ENCODE results near the gene KLHL3. TPM values are rescaled to one million over a fixed set of nuclear protein-coding genes. Genes with fewer than 3 reads are reported as not detected.

Gene KLHL3
- total and polyA plus RNA-seq, 9 of the 15 experiments (the other 6 are each of a cell fraction or from before 2014, with no cell fraction given): under 0.01 to 1.5 (median 0.22) TPM

DNA sequence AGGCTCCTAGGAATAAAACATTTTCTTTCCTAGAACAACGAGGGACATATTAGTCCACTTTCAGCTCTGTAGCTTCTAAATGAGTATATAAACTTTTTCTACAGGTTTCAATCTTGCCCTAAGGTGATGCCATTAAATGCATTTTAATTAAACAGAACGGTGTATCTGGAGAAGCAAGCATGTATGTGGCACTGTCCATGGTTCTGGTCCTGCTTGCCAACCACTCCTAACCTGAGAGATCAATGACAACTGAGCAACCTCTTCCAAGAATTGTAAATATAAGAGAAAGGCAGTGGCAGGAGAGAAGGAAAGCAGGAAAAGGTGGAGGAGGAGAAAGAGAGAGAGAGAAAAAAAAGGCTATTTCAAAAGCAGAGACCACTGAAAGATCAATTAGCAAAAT lies 141.2 kb downstream of the KLHL3 start:
- no TSS peak for BruUV-seq (replicated peaks)
- H3K9ac ChIP-seq (ENCODE audit: insufficient read depth in 1 of 2, low read depth in 2 of 2, low read length in 2 of 2): no peak overlapping the region
- in situ Hi-C loops (cut with MboI): no loop called here

More for the DNA sequence above, 141.2 kb downstream of the KLHL3 start:
- Histone ChIP-seq H3K27me3 (ENCODE audit: control insufficient read depth in 2 of 2, insufficient read depth in 2 of 2, low read length in 2 of 2) (peaks cover 0 to 22% of the 10 kb centered on the region in 2 experiments; a peak in 3 of 5 replicates), H4K20me1 (replicated peaks; ENCODE audit: control insufficient read depth, insufficient read depth, low read length) (no peaks in the 10 kb centered on the region), H3K36me3 (ENCODE audit: control insufficient read depth, insufficient read depth, low read length) (no peaks in the 10 kb centered on the region), H3K4me3 (no peak overlapping the region), H3K79me2 (ENCODE audit: control insufficient read depth, insufficient read depth, low read length) (no peaks in the 10 kb centered on the region), H3K27ac (ENCODE audit: extremely low read depth, low read depth, low read length) (no peak overlapping the region), H3K4me1 (replicated peaks in 1 of 2; ENCODE audit: control insufficient read depth in 2 of 2, insufficient read depth in 2 of 2, low read length in 2 of 2) (no peaks in the 10 kb centered on the region), H3K9me1 (ENCODE audit: control insufficient read depth, insufficient read depth, low read length) (no peaks in the 10 kb centered on the region), H3K4me2 (ENCODE audit: insufficient read depth, low read length) (no peak overlapping the region), H3K9me3 (replicated peaks; ENCODE audit: control insufficient read depth, insufficient read depth, low read depth, low read length) (no peaks in the 10 kb centered on the region), H2AFZ (ENCODE audit: low read depth, low read length) (no peak overlapping the region)
- ATAC-seq (no peak), FAIRE-seq (no peak), DNase-seq (ENCODE audit: extremely low read depth in 1 of 4, low spot score in 3 of 4) (no peak)
- intact Hi-C loops (cut with micrococcal nuclease): no loop called here
- CTCF ChIA-PET (ENCODE audit: low intra/inter-chr PET ratio): no interaction called here
- TF ChIP-seq EHMT2 (IDR thresholded peaks at IDR 0.05) (peak; percentile 61; the same call in 1 of the 2 replicates), MIER1 (IDR thresholded peaks at IDR 0.05; ENCODE audit: low read depth) (0 out of 2 replicates have a peak, but pooled peaks have one; percentile 35)
- TF ChIP-seq, protein P1, sequence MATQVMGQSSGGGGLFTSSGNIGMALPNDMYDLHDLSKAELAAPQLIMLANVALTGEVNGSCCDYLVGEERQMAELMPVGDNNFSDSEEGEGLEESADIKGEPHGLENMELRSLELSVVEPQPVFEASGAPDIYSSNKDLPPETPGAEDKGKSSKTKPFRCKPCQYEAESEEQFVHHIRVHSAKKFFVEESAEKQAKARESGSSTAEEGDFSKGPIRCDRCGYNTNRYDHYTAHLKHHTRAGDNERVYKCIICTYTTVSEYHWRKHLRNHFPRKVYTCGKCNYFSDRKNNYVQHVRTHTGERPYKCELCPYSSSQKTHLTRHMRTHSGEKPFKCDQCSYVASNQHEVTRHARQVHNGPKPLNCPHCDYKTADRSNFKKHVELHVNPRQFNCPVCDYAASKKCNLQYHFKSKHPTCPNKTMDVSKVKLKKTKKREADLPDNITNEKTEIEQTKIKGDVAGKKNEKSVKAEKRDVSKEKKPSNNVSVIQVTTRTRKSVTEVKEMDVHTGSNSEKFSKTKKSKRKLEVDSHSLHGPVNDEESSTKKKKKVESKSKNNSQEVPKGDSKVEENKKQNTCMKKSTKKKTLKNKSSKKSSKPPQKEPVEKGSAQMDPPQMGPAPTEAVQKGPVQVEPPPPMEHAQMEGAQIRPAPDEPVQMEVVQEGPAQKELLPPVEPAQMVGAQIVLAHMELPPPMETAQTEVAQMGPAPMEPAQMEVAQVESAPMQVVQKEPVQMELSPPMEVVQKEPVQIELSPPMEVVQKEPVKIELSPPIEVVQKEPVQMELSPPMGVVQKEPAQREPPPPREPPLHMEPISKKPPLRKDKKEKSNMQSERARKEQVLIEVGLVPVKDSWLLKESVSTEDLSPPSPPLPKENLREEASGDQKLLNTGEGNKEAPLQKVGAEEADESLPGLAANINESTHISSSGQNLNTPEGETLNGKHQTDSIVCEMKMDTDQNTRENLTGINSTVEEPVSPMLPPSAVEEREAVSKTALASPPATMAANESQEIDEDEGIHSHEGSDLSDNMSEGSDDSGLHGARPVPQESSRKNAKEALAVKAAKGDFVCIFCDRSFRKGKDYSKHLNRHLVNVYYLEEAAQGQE (IDR thresholded peaks at IDR 0.05; ENCODE audit: borderline replicate concordance): peak; percentile 81
- TF ChIP-seq, protein P1 (CRISPR knock-in tag; IDR thresholded peaks at IDR 0.05; ENCODE audit: low read depth): no peak
- TF ChIP-seq, protein P2, sequence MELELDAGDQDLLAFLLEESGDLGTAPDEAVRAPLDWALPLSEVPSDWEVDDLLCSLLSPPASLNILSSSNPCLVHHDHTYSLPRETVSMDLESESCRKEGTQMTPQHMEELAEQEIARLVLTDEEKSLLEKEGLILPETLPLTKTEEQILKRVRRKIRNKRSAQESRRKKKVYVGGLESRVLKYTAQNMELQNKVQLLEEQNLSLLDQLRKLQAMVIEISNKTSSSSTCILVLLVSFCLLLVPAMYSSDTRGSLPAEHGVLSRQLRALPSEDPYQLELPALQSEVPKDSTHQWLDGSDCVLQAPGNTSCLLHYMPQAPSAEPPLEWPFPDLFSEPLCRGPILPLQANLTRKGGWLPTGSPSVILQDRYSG (tag; conservative IDR thresholded peaks at IDR 0.05; ENCODE audit: low read depth): no peak
- POLR2A ChIA-PET: interaction anchor here (1.0 kb wide), 1 partner anchor 19 kb away, joined by 3 read pairs; no protein-coding TSS in a partner anchor
- 0% methylated on average over 2 of the region's 2 CpGs for WGBS (ENCODE audit: insufficient coverage, low coverage, missing lambda C conversion rate)
